ENCODE measurements around the gene MPG.

GRCh38 chr16:104928-105327, 26.9 kb downstream of the MPG start:
- no peak for TF ChIP-seq CTCF (conservative IDR thresholded peaks at IDR 0.05)
- no peak for TF ChIP-seq EZH2 (IDR thresholded peaks at IDR 0.05; ENCODE audit: low read depth)

Data from PC-9 (cell line).